ENCODE data around the gene AMBP. TPM values are rescaled to one million over a fixed set of nuclear protein-coding genes. Genes with fewer than 3 reads are reported as not detected.

The AMBP gene
- total and polyA plus RNA-seq, 2 donors (not counting 1 experiment from before 2014, with no cell fraction given), result not detected

GRCh38 chr9:114080195-114080772 is 2.2 kb upstream of the AMBP start:
- ATAC-seq (ENCODE audit: low read depth) (no peak), DNase-seq (no peak)
- Mint-ChIP-seq H3K27me3 (peaks cover 26% of the 10 kb centered on the region), H3K4me3 (no peak overlapping the region), H3K9me3 (ENCODE audit: insufficient read depth) (no peaks in the 10 kb centered on the region), H3K4me1 (no peaks in the 10 kb centered on the region), H3K27ac (no peak overlapping the region)
- Histone ChIP-seq H3K27me3 (replicated peaks in 1 of 4; ENCODE audit: control extremely low read depth in 1 of 4, control insufficient read depth in 3 of 4, insufficient read depth in 4 of 4, low read length in 3 of 4) (no peaks in the 10 kb centered on the region), H3K9ac (ENCODE audit: low read length) (no peak overlapping the region), H3K79me2 (ENCODE audit: control insufficient read depth, insufficient read depth, low read length) (no peaks in the 10 kb centered on the region), H3K4me2 (replicated peaks; ENCODE audit: low read depth, low read length, poor library complexity, severe bottlenecking) (no peak overlapping the region), H3K36me3 (replicated peaks in 1 of 2; ENCODE audit: control extremely low read depth in 1 of 2, control insufficient read depth in 1 of 2, extremely low read depth in 1 of 2, insufficient read depth in 2 of 2, low read length in 1 of 2) (no peaks in the 10 kb centered on the region), H2AFZ (ENCODE audit: insufficient read depth, low read depth, low read length, poor library complexity, severe bottlenecking) (no peak overlapping the region), H3K4me1 (ENCODE audit: control insufficient read depth in 2 of 2, insufficient read depth in 2 of 2, low read length in 2 of 2) (no peaks in the 10 kb centered on the region), H3K9me3 (ENCODE audit: control extremely low read depth in 1 of 3, control insufficient read depth in 2 of 3, insufficient read depth in 1 of 3, low read length in 2 of 3) (no peaks in the 10 kb centered on the region), H3K4me3 (ENCODE audit: control extremely low read depth in 1 of 5, extremely low read depth in 1 of 5, insufficient read depth in 1 of 5, low read depth in 2 of 5, low read length in 4 of 5) (no peak overlapping the region), H3K27ac (ENCODE audit: low read length in 2 of 2) (no peak overlapping the region), H4K20me1 (ENCODE audit: control insufficient read depth, insufficient read depth, low read length, poor library complexity, severe bottlenecking) (no peaks in the 10 kb centered on the region)
- TF ChIP-seq EZH2 (IDR thresholded peaks at IDR 0.05; ENCODE audit: borderline replicate concordance, insufficient read depth, low read depth, low read length, poor library complexity, severe bottlenecking) (no peak), CTCF (IDR thresholded peaks at IDR 0.05) (no peak)
- POLR2A ChIA-PET, result no interaction called here
- intact Hi-C loops (cut with micrococcal nuclease), result no loop called here
- 93% methylated on average over 3 of the region's 5 CpGs for WGBS (ENCODE audit: insufficient coverage)
- CTCF ChIA-PET, result interaction anchor here (2.3 kb wide), 1 partner anchor 211 kb away, joined by 7 read pairs; no protein-coding TSS in a partner anchor

GRCh38 chr9:114078781-114079156 is 669 bp upstream of the AMBP start:
- H3K27ac ChIP-seq (ENCODE audit: low read length in 2 of 2), result no peak overlapping the region
- no peak for ATAC-seq (ENCODE audit: low read depth)
- H3K9me3 ChIP-seq (ENCODE audit: control extremely low read depth in 1 of 3, control insufficient read depth in 2 of 3, insufficient read depth in 1 of 3, low read length in 2 of 3), result no peaks in the 10 kb centered on the region
- ChIA-PET POLR2A (no interaction called here), CTCF (interaction anchor here (2.3 kb wide), 1 partner anchor 212 kb away, joined by 7 read pairs; no protein-coding TSS in a partner anchor)
- no peak overlapping the region for H3K4me3 ChIP-seq (ENCODE audit: control extremely low read depth in 1 of 5, extremely low read depth in 1 of 5, insufficient read depth in 1 of 5, low read depth in 2 of 5, low read length in 4 of 5)
- H3K9ac ChIP-seq (ENCODE audit: low read length), result no peak overlapping the region
- TF ChIP-seq CTCF (IDR thresholded peaks at IDR 0.05) (no peak), EZH2 (IDR thresholded peaks at IDR 0.05; ENCODE audit: borderline replicate concordance, insufficient read depth, low read depth, low read length, poor library complexity, severe bottlenecking) (no peak)
- Mint-ChIP-seq H3K9me3 (ENCODE audit: insufficient read depth) (no peaks in the 10 kb centered on the region), H3K4me1 (no peaks in the 10 kb centered on the region), H3K27ac (no peak overlapping the region), H3K27me3 (peaks cover 26% of the 10 kb centered on the region), H3K4me3 (no peak overlapping the region)
- no peaks in the 10 kb centered on the region for H3K4me1 ChIP-seq (ENCODE audit: control insufficient read depth in 2 of 2, insufficient read depth in 2 of 2, low read length in 2 of 2)
- H3K36me3 ChIP-seq (replicated peaks in 1 of 2; ENCODE audit: control extremely low read depth in 1 of 2, control insufficient read depth in 1 of 2, extremely low read depth in 1 of 2, insufficient read depth in 2 of 2, low read length in 1 of 2), result no peaks in the 10 kb centered on the region
- no peaks in the 10 kb centered on the region for H4K20me1 ChIP-seq (ENCODE audit: control insufficient read depth, insufficient read depth, low read length, poor library complexity, severe bottlenecking)
- 90% methylated on average over 6 of the region's 7 CpGs for WGBS (ENCODE audit: insufficient coverage)
- H2AFZ ChIP-seq (ENCODE audit: insufficient read depth, low read depth, low read length, poor library complexity, severe bottlenecking), result no peak overlapping the region
- intact Hi-C loops (cut with micrococcal nuclease), result no loop called here
- no peaks in the 10 kb centered on the region for H3K79me2 ChIP-seq (ENCODE audit: control insufficient read depth, insufficient read depth, low read length)
- peaks cover 0 to 2% (median 0%) of the 10 kb centered on the region in 4 experiments for H3K27me3 ChIP-seq (replicated peaks in 1 of 4; ENCODE audit: control extremely low read depth in 1 of 4, control insufficient read depth in 3 of 4, insufficient read depth in 4 of 4, low read length in 3 of 4)
- no peak for DNase-seq
- H3K4me2 ChIP-seq (replicated peaks; ENCODE audit: low read depth, low read length, poor library complexity, severe bottlenecking), result no peak overlapping the region
